OCI-LY3 (cell line): Measurements from ENCODE around the gene FRMD4A.

Experiments
- EZH2phosphoT487 ChIP-seq: fragments of 200-600 bp; shearing (Covaris generic); IDR thresholded peaks from 2 replicates; pipeline ENCODE4 v1.6.1; 2018; ENCODE audit warnings: antibody characterized with exemption, mixed run types, low read depth
- TF ChIP-seq, protein P1 (sequence below): fragments of 200-600, 300-600 bp; sonication (generic); IDR thresholded peaks from 2 replicates; pipeline ENCODE4 v1.5.1; 2014; ENCODE audit warnings: antibody characterized with exemption, low read length, low read depth

DNA sequence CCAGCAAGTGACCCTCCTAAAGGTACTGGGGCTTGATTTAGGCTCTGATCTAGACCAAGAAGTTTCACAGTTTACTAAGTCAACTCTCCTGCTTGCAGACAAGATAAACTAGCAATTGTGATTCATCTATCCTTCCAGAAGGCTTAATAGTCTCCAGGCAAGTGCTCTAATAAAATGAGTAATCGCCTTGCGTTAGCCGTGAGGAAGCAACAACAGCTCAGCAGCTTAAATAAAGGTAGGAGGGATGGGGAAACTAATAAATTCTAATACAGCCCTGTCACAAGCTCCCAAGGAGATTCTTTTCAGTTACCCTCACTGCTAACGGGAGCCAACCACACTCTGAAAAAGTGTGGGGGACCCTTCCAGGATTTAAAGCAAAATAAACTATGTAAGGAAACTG is 48.4 kb downstream of the FRMD4A start:
- TF ChIP-seq, protein P1, sequence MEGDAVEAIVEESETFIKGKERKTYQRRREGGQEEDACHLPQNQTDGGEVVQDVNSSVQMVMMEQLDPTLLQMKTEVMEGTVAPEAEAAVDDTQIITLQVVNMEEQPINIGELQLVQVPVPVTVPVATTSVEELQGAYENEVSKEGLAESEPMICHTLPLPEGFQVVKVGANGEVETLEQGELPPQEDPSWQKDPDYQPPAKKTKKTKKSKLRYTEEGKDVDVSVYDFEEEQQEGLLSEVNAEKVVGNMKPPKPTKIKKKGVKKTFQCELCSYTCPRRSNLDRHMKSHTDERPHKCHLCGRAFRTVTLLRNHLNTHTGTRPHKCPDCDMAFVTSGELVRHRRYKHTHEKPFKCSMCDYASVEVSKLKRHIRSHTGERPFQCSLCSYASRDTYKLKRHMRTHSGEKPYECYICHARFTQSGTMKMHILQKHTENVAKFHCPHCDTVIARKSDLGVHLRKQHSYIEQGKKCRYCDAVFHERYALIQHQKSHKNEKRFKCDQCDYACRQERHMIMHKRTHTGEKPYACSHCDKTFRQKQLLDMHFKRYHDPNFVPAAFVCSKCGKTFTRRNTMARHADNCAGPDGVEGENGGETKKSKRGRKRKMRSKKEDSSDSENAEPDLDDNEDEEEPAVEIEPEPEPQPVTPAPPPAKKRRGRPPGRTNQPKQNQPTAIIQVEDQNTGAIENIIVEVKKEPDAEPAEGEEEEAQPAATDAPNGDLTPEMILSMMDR: no peak
- no peak for TF ChIP-seq EZH2phosphoT487
